ENCODE data around the gene NRSN2.
"Not testable (repeated sequence)": the region's sequence is repeated elsewhere in the genome, so short reads cannot be mapped to it uniquely, and the experiment has no call there.

Gene NRSN2

DNA sequence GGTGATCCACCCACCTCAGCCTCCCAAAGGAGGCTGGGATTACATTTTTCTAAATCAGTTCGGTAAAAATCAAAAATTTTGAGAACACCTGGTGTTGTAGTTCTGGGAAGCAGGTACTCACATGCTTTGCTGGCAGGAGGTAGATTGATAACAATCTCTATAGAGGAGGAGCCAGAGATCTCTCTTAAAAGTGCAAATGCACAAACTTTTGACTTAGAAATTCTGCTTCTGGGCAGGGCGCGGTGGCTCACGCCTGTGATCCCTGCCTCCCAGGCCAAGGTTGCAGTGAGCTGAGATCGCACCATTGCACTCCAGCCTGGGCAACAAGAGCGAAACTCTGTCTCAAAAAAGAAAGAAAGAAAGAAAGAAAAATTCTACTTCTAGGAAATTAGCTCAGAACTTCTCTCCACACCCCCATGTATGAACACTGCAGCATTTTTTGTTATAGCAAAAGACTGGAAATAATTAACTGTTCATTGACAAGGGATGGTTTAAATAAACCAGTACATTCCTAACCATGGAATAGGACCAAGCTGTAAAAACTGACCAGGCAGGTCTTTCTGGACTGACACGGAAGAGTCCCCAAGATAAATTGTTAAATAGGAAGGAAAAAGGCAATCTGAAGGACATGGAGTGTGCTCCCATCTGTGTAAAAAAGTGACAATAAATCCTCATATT lies 19.3 kb downstream of the NRSN2 start:
- H3K4me1 ChIP-seq (ENCODE audit: control insufficient read depth in 1 of 2, insufficient read depth in 2 of 2, low read length in 2 of 2), result peaks cover 0 to 6% of the 10 kb centered on the region in 2 donors
- H3K36me3 ChIP-seq (ENCODE audit: control insufficient read depth in 1 of 2, insufficient read depth in 2 of 2, low read length in 2 of 2), result no peaks in the 10 kb centered on the region
- no peaks in the 10 kb centered on the region for H3K9me3 ChIP-seq (ENCODE audit: control insufficient read depth in 1 of 2, low read length in 2 of 2)
- H3K9ac ChIP-seq (ENCODE audit: low read depth in 1 of 2, low read length in 2 of 2), result no peak overlapping the region
- H3K27me3 ChIP-seq (ENCODE audit: control insufficient read depth in 1 of 2, insufficient read depth in 2 of 2, low read length in 2 of 2), result no peaks in the 10 kb centered on the region
- H3K27ac ChIP-seq (ENCODE audit: low read depth, low read length), result no peak overlapping the region
- no peak overlapping the region for H3K4me3 ChIP-seq (ENCODE audit: low read depth in 1 of 2, low read length in 2 of 2)

DNA sequence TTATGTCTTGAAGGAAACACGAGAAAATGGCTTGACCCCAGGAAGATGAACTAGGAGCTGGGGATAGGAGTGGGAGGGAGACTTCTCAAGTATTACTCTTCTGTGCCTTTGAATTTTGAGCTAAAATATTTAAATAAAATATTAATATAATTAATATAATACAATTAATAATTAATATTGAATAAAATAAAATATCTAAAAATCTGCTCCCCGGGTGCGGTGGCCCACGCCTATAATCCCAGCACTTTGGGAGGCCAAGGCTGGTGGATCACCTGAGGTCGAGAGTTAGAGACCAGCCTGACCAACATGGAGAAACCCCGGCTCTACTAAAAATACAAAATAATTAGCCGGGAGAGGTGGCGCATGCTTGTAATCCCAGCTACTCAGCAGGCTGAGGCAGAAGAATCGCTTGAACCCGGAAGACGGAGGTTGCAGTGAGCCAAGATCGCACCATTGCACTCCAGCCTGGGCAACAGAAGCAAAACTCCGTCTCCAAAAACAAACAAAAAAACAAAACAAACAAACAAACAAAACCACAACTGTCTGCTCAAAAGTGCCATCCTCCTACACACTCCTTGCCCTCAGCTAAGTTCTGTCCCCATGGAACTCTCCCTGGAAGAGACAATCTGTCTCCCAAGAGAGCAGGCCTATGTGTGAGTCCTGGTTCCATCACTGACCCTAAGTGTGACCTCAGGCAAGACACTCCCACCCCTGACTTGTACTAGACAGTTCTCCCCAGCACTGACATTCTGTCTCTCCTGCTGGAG lies 20.0 kb downstream of the NRSN2 start:
- H3K4me1 ChIP-seq (ENCODE audit: control insufficient read depth in 1 of 2, insufficient read depth in 2 of 2, low read length in 2 of 2), result peaks cover 3 to 6% of the 10 kb centered on the region in 2 donors
- H3K4me3 ChIP-seq (ENCODE audit: low read depth in 1 of 2, low read length in 2 of 2), result no peak overlapping the region
- no peak overlapping the region for H3K9ac ChIP-seq (ENCODE audit: low read depth in 1 of 2, low read length in 2 of 2)
- H3K27me3 ChIP-seq (ENCODE audit: control insufficient read depth in 1 of 2, insufficient read depth in 2 of 2, low read length in 2 of 2), result no peaks in the 10 kb centered on the region
- H3K27ac ChIP-seq (ENCODE audit: low read depth, low read length), result no peak overlapping the region
- H3K9me3 ChIP-seq (ENCODE audit: control insufficient read depth in 1 of 2, low read length in 2 of 2), result no peaks in the 10 kb centered on the region
- no peaks in the 10 kb centered on the region for H3K36me3 ChIP-seq (ENCODE audit: control insufficient read depth in 1 of 2, insufficient read depth in 2 of 2, low read length in 2 of 2)

DNA sequence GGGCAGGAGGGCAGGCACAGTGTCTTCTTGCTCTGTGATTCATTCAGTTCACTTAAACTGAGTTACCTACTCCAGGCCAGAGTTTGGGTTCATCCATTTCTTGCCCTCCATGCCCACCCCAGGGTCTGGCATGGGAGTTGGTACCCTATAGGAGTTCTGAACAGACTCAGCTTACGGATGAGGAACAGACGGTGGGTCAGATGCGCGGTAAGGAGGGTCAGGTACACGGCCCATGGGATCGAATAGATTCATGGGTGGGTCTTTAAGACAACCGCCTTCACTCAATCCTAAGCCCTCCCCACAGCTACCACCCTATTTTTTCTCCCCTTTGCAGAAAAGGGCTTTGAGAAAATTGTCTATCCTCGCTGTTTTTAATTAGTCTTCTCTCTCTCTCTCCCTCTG lies 20.6 kb downstream of the NRSN2 start:
- Histone ChIP-seq H3K9me3 (ENCODE audit: control insufficient read depth in 1 of 2, low read length in 2 of 2) (no peaks in the 10 kb centered on the region), H3K27ac (ENCODE audit: low read depth, low read length) (no peak overlapping the region), H3K4me3 (ENCODE audit: low read depth in 1 of 2, low read length in 2 of 2) (no peak overlapping the region), H3K9ac (ENCODE audit: low read depth in 1 of 2, low read length in 2 of 2) (no peak overlapping the region), H3K4me1 (ENCODE audit: control insufficient read depth in 1 of 2, insufficient read depth in 2 of 2, low read length in 2 of 2) (peaks cover 1 to 3% of the 10 kb centered on the region in 2 donors), H3K27me3 (ENCODE audit: control insufficient read depth in 1 of 2, insufficient read depth in 2 of 2, low read length in 2 of 2) (no peaks in the 10 kb centered on the region), H3K36me3 (ENCODE audit: control insufficient read depth in 1 of 2, insufficient read depth in 2 of 2, low read length in 2 of 2) (no peaks in the 10 kb centered on the region)

DNA sequence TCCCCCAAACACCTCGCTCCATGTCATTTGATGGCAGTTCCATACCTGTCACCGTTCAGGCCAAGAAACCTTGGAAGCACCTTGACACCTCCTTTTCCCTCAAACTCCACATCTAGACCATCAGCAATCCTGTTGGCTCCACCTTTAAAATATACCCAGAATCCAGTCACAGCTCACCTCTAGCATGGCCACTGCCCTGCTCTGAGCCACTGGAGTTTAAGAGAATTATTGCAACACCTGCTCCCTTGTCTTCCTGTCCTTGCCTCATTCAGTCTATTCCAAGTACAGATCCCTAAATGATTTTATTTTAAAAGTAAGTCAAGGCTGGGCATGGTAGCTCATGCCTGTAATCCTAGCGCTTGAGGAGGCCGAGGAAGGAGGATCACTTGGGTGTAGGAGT lies 22.0 kb downstream of the NRSN2 start:
- peaks cover 0 to 3% of the 10 kb centered on the region in 2 donors for H3K4me1 ChIP-seq (ENCODE audit: control insufficient read depth in 1 of 2, insufficient read depth in 2 of 2, low read length in 2 of 2)

DNA sequence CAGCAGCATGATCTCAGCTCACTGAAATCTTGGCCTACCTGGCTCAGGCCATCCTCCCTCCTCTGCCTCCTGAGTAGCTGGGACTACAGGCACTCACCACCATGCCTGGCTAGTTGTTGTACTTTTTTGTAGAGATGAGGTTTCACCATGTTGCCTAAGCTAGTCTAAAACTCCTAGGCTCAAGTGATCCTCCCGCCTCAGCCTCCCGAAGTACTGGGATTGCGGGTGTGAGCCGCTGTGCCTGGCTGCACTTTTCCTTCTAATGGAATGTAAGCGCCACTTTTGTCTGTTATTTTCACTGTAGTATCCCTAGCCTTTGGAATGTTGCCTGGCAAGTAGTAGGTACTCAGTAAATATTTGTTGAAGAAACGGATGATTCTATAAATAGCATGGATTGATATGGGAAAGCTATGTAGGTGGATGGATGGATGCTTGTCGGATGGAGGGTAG lies 23.3 kb downstream of the NRSN2 start:
- H3K36me3 ChIP-seq (ENCODE audit: control insufficient read depth in 1 of 2, insufficient read depth in 2 of 2, low read length in 2 of 2), result no peaks in the 10 kb centered on the region
- no peak overlapping the region for H3K9ac ChIP-seq (ENCODE audit: low read depth in 1 of 2, low read length in 2 of 2)
- H3K4me3 ChIP-seq (ENCODE audit: low read depth in 1 of 2, low read length in 2 of 2), result no peak overlapping the region
- H3K9me3 ChIP-seq (ENCODE audit: control insufficient read depth in 1 of 2, low read length in 2 of 2), result no peaks in the 10 kb centered on the region
- H3K27me3 ChIP-seq (ENCODE audit: control insufficient read depth in 1 of 2, insufficient read depth in 2 of 2, low read length in 2 of 2), result no peaks in the 10 kb centered on the region
- H3K4me1 ChIP-seq (ENCODE audit: control insufficient read depth in 1 of 2, insufficient read depth in 2 of 2, low read length in 2 of 2), result peaks cover 0 to 3% of the 10 kb centered on the region in 2 donors
- no peak overlapping the region for H3K27ac ChIP-seq (ENCODE audit: low read depth, low read length)

More for the DNA sequence above, 22.0 kb downstream of the NRSN2 start:
- H3K27me3 ChIP-seq (ENCODE audit: control insufficient read depth in 1 of 2, insufficient read depth in 2 of 2, low read length in 2 of 2), result no peaks in the 10 kb centered on the region
- no peaks in the 10 kb centered on the region for H3K9me3 ChIP-seq (ENCODE audit: control insufficient read depth in 1 of 2, low read length in 2 of 2)
- H3K36me3 ChIP-seq (ENCODE audit: control insufficient read depth in 1 of 2, insufficient read depth in 2 of 2, low read length in 2 of 2), result no peaks in the 10 kb centered on the region
- H3K27ac ChIP-seq (ENCODE audit: low read depth, low read length), result no peak overlapping the region
- no peak overlapping the region for H3K9ac ChIP-seq (ENCODE audit: low read depth in 1 of 2, low read length in 2 of 2)
- H3K4me3 ChIP-seq (ENCODE audit: low read depth in 1 of 2, low read length in 2 of 2), result no peak overlapping the region

DNA sequence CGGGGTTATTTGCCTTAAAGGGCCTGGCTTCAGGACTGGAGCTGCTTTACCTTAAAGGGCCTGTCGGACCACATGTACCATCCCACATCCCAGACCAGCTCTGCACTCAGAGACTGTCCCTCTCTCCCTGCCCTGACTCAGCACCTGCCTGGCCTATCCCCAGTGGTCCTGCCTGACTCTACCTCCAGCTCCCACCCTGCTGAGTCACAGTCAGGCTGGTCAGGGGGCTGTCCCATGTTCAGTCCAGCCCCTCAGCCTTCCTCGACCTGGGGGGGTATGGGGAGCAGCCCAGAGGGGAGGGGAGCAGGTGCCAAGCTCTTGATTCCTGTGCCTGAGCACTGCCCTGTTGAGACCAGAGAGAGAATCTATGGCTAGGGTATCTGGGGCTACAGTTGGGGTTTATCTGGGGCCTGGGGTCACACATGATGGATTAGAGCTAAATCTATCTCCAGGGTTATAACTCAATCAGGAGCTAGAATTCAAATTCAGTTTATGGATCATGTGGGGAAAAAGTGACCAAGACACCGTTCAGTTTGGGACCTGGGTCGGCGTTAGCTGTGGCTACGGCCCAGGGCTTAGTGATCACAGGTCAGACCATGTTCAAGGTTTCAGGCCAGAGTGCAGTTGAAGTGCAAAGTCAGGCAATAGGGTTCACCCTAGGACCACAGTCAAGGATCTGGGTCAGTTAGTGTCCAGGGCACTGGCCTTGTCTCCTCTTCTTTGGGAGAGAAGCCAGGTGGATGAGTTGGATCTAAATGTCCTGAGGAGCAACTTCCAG lies 24.3 kb downstream of the NRSN2 start:
- H3K4me1 ChIP-seq (ENCODE audit: control insufficient read depth in 1 of 2, insufficient read depth in 2 of 2, low read length in 2 of 2), result peaks cover 0 to 3% of the 10 kb centered on the region in 2 donors
- no peaks in the 10 kb centered on the region for H3K27me3 ChIP-seq (ENCODE audit: control insufficient read depth in 1 of 2, insufficient read depth in 2 of 2, low read length in 2 of 2)
- no peaks in the 10 kb centered on the region for H3K9me3 ChIP-seq (ENCODE audit: control insufficient read depth in 1 of 2, low read length in 2 of 2)
- H3K36me3 ChIP-seq (ENCODE audit: control insufficient read depth in 1 of 2, insufficient read depth in 2 of 2, low read length in 2 of 2), result no peaks in the 10 kb centered on the region
- no peak overlapping the region for H3K27ac ChIP-seq (ENCODE audit: low read depth, low read length)
- no peak overlapping the region for H3K4me3 ChIP-seq (ENCODE audit: low read depth in 1 of 2, low read length in 2 of 2)
- H3K9ac ChIP-seq (ENCODE audit: low read depth in 1 of 2, low read length in 2 of 2), result no peak overlapping the region

DNA sequence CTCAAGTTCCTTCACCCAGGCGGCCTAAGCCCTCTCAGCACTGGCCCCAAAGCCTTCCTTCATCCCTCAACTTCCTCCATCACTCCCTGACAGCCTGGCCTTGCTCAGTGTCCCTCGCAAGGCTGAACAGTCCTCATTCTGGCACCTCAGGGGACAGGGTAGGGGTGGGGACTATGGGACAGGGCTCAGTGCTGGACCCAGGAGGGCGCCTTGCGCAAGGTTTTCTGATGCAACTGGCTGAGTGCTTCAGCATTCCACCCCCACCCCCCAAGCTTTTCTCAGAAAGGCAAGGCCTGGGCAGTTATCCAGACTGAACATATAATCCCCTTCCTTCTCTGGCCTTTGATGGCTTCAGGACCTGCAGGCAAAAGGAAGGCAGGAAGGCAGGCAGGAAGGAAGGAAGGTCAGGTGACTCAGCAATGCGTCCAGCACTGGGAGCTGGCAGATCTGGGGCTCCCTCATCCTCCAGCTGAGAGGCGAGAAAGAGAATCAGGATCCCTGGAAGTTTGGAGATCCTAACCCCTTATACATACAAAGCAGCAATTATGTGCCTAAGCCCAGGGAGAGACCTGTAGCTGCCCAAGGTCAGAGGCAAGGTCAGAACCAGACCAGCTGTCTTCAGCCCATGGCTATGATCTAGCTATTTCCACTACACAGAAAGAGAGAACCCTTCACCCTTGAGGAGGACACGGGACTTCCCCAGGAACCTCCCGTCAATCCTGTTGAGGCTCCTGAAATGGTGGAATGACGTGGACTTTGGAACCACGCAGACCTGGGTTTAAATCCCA lies 25.0 kb downstream of the NRSN2 start:
- Histone ChIP-seq H3K27me3 (ENCODE audit: control insufficient read depth in 1 of 2, insufficient read depth in 2 of 2, low read length in 2 of 2) (no peaks in the 10 kb centered on the region), H3K9ac (ENCODE audit: low read depth in 1 of 2, low read length in 2 of 2) (no peak overlapping the region), H3K36me3 (ENCODE audit: control insufficient read depth in 1 of 2, insufficient read depth in 2 of 2, low read length in 2 of 2) (no peaks in the 10 kb centered on the region), H3K4me3 (ENCODE audit: low read depth in 1 of 2, low read length in 2 of 2) (no peak overlapping the region), H3K27ac (ENCODE audit: low read depth, low read length) (no peak overlapping the region), H3K9me3 (ENCODE audit: control insufficient read depth in 1 of 2, low read length in 2 of 2) (no peaks in the 10 kb centered on the region), H3K4me1 (ENCODE audit: control insufficient read depth in 1 of 2, insufficient read depth in 2 of 2, low read length in 2 of 2) (peaks cover 0 to 3% of the 10 kb centered on the region in 2 donors)

DNA sequence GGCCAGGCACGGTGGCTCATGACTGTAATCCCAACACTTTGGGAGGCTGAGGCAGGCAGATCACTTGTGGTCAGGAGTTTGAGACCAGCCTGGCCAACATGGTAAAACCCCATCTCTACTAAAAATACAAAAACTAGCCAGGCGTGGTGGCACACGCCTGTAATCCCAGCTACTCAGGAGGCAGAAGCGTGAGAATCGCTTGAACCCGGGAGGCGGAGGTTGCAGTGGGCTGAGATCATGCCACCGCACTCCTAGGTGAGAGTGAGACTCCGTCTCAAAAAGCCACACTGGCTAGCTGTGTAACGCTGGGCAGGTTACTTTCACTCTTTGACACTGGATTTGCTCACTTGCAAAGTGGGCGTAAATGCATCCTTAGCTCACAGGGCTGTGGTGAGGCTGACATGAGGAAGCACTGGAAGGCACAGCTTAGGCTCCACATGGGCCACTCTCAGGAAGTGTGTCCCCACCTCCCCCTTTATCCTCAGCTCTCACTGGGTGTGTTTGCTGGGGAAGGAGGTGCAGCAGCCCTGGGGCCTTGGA lies 25.7 kb downstream of the NRSN2 start:
- not testable (repeated sequence) for H3K27ac ChIP-seq (ENCODE audit: low read depth, low read length); H3K4me3 ChIP-seq (ENCODE audit: low read depth in 1 of 2, low read length in 2 of 2); H3K9ac ChIP-seq (ENCODE audit: low read depth in 1 of 2, low read length in 2 of 2); H3K9me3 ChIP-seq (ENCODE audit: control insufficient read depth in 1 of 2, low read length in 2 of 2); H3K4me1 ChIP-seq (ENCODE audit: control insufficient read depth in 1 of 2, insufficient read depth in 2 of 2, low read length in 2 of 2); H3K36me3 ChIP-seq (ENCODE audit: control insufficient read depth in 1 of 2, insufficient read depth in 2 of 2, low read length in 2 of 2); H3K27me3 ChIP-seq (ENCODE audit: control insufficient read depth in 1 of 2, insufficient read depth in 2 of 2, low read length in 2 of 2)

DNA sequence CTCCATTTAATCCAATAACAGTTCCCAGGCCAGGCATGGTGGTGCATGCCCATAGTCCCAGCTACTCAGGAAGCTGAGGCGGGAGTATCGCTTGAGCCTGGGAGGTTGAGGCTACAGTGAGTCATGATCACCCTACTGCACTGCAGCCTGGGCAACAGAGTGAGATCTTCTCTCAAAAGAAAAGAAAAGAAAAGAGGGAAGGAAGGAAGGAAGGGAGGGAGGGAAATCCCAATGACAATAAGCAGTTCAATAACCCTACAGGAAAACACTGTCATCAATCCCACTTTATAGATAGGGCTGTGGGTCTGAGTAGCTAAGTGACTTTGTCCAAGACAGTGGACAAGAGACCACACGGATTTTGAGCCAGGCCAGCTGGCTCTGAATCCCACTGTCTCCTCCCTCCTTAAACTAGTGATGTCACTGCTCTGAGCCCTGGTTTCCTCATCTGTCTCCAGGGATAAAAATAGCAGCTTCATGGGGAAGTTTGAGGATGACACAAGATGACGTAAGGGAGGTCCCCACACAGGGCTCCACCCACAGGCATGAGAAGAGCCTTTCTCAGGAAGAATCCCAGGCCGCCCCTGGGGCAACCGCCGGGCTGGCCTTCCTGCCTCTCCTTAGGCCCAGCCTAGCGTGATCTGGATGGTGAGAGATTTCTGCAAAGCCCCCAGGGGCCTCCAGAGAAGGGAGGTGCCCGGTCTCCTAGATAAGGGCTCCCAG lies 26.4 kb downstream of the NRSN2 start:
- no peak overlapping the region for H3K27ac ChIP-seq (ENCODE audit: low read depth, low read length)
- H3K9me3 ChIP-seq (ENCODE audit: control insufficient read depth in 1 of 2, low read length in 2 of 2), result no peaks in the 10 kb centered on the region
- no peaks in the 10 kb centered on the region for H3K27me3 ChIP-seq (ENCODE audit: control insufficient read depth in 1 of 2, insufficient read depth in 2 of 2, low read length in 2 of 2)
- H3K4me3 ChIP-seq (ENCODE audit: low read depth in 1 of 2, low read length in 2 of 2), result no peak overlapping the region
- no peak overlapping the region for H3K9ac ChIP-seq (ENCODE audit: low read depth in 1 of 2, low read length in 2 of 2)
- peaks cover 0 to 3% of the 10 kb centered on the region in 2 donors for H3K4me1 ChIP-seq (ENCODE audit: control insufficient read depth in 1 of 2, insufficient read depth in 2 of 2, low read length in 2 of 2)
- no peaks in the 10 kb centered on the region for H3K36me3 ChIP-seq (ENCODE audit: control insufficient read depth in 1 of 2, insufficient read depth in 2 of 2, low read length in 2 of 2)

Data from duodenal mucosa (tissue), 2 donors.